Stimulated activated naive CD8-positive, alpha-beta T cell treated with anti-CD3 and anti-CD28 coated beads, Interleukin-15, Interleukin-2, amounts not matched to agents 100 ng/mL and 50 ng/mL, for 24 hours (primary cell): ENCODE measurements around the gene NCAM2.

Experiments used
- H3K27ac Mint-ChIP-seq: one replicate; pipeline ENCODE4 v1.8.0; 2021; ENCODE audit warnings: mild to moderate bottlenecking, mixed read lengths
- H3K27me3 Mint-ChIP-seq: one replicate; pipeline ENCODE4 v1.8.0; 2021; ENCODE audit warnings: mixed read lengths
- H3K36me3 Mint-ChIP-seq: one replicate; pipeline ENCODE4 v1.8.0; 2021; ENCODE audit warnings: low read depth, mixed read lengths
- H3K4me1 Mint-ChIP-seq: one replicate; pipeline ENCODE4 v1.8.0; 2021; ENCODE audit warnings: low read depth, mixed read lengths
- H3K4me3 Mint-ChIP-seq: one replicate; pipeline ENCODE4 v1.8.0; 2021; ENCODE audit warnings: mild to moderate bottlenecking, mixed read lengths
- H3K9me3 Mint-ChIP-seq: one replicate; pipeline ENCODE4 v1.8.0; 2021; ENCODE audit warnings: mixed read lengths

The NCAM2 gene

DNA sequence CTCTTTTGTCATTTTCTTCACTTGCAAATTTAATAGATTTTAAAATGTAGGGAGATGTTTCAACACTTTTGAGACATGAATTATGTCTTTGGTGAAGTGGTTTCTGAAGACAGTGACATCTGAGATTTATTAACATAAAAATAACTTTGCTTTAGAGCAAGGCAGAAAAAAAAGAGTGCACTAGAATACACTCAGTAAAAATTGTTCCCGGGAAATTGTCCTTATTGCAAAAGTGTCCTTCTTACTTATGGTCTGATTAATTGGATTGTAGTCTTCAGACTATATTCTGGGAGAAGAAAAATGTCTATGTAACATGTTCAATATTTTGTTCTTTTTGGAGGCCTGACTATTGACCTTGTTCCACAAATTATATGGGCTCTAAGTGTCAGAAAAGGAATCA is 468.5 kb downstream of the NCAM2 start:
- Mint-ChIP-seq H3K27ac (no peak overlapping the region), H3K4me3 (no peak overlapping the region), H3K27me3 (no peaks in the 10 kb centered on the region), H3K4me1 (no peaks in the 10 kb centered on the region), H3K36me3 (no peaks in the 10 kb centered on the region), H3K9me3 (peaks cover 4% of the 10 kb centered on the region)

DNA sequence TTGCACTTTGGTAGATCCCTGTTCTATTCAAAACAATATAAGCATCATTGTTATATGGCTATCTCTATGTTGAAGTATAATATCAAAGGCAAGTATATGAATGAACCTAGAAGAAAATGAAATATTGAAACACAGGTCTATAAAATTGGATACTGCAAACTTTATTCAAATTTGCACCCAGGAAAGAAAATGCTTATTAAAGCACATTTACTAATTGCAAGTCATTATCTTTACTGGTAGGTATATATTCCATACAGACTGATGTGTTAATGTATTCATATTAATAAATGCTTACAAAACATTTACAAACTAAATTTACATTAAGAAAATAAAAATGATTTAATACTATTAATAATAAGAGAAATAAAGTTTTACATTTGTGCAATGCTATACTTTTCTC is 469.8 kb downstream of the NCAM2 start:
- H3K4me1 Mint-ChIP-seq = no peaks in the 10 kb centered on the region
- no peaks in the 10 kb centered on the region for H3K36me3 Mint-ChIP-seq
- no peak overlapping the region for H3K4me3 Mint-ChIP-seq
- peaks cover 4% of the 10 kb centered on the region for H3K9me3 Mint-ChIP-seq
- H3K27me3 Mint-ChIP-seq = no peaks in the 10 kb centered on the region
- H3K27ac Mint-ChIP-seq = no peak overlapping the region

DNA sequence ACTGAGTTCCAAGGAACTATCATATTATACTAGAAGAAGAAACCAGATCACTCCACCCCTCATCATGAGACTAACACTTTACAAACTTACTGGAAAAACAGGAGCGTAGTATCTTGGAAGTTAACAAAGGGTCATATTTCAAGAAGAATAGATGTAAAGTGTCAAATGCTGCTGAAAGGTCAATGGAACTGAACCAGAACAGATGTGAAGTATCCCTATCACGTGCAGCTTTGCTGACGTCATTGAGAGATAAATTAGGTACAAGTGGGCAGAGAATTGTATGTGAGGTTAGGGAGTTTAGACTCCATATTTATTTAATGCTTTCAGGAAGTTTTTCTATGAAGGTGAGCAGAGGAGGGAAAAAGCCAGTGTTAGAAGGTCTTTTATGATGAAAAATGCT is 483.0 kb downstream of the NCAM2 start:
- no peaks in the 10 kb centered on the region for H3K4me1 Mint-ChIP-seq
- H3K4me3 Mint-ChIP-seq = no peak overlapping the region
- no peaks in the 10 kb centered on the region for H3K36me3 Mint-ChIP-seq
- no peaks in the 10 kb centered on the region for H3K27me3 Mint-ChIP-seq
- H3K9me3 Mint-ChIP-seq = peaks cover 12% of the 10 kb centered on the region
- H3K27ac Mint-ChIP-seq = no peak overlapping the region

DNA sequence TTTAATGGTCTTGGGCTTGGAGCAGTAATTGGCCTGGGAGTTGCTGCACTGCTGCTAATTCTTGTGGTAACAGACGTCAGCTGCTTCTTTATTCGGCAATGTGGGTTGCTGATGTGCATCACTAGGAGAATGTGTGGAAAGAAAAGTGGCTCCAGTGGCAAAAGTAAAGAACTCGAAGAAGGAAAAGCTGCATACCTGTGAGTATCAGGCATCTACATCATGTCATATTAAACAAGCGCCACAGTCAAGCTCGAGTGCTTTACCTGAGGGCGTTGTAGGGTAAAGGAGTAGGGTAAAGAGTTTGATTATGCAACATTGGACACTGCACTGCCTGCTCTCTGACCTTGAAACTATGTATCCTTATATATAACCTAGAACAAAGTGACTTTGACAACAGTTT is 510.6 kb downstream of the NCAM2 start:
- H3K4me1 Mint-ChIP-seq = no peaks in the 10 kb centered on the region
- no peaks in the 10 kb centered on the region for H3K27me3 Mint-ChIP-seq
- no peak overlapping the region for H3K4me3 Mint-ChIP-seq
- H3K36me3 Mint-ChIP-seq = no peaks in the 10 kb centered on the region
- H3K27ac Mint-ChIP-seq = no peak overlapping the region
- peaks cover 4% of the 10 kb centered on the region for H3K9me3 Mint-ChIP-seq

DNA sequence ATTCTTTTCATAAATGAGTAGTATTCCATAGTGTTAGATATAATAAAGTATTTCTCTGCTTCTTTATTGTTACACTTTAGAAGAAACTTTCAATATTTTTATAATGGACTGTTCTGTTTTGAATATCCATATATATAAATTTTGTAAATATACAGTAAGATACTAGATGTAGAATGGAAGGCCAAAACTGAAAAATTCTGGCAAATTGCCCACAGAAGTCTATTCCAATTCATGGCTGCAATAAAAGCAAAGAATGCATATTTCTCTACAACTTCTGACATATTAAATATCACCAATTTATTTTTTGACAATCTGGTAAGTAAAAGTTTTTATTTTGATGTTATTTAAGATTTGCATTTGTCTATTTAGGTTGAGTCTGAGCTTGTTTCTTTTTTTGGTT is 532.5 kb downstream of the NCAM2 start:
- H3K4me3 Mint-ChIP-seq = no peak overlapping the region
- H3K36me3 Mint-ChIP-seq = no peaks in the 10 kb centered on the region
- no peaks in the 10 kb centered on the region for H3K27me3 Mint-ChIP-seq
- no peaks in the 10 kb centered on the region for H3K9me3 Mint-ChIP-seq
- no peaks in the 10 kb centered on the region for H3K4me1 Mint-ChIP-seq
- H3K27ac Mint-ChIP-seq = no peak overlapping the region

DNA sequence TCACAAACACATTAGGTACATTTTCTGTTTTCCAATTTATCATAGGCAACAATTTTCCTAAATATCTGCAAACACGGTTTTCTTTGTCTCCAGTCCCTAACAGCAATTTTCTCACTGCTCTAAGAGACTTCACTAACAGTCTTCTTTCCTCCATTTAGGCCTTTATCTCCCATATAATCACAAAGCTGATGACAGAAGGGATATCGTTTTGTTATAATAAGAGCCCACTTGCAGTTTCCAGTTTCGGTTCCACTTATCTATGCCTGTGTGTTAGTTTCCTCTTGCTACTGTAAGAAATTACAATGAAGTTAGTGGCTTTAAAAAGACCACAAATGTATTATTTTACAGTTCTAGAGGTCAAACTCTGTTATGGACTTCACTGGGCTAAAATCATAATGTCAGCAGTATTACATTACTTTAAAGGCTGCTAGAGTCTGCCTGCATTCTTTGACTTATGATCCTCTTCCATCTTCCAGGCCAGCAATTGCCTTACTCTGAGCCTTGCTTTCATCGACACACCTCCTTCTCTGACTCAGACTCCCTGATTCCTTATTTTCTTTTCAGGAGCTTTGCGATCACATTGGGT is 549.3 kb downstream of the NCAM2 start:
- no peaks in the 10 kb centered on the region for H3K27me3 Mint-ChIP-seq
- H3K4me1 Mint-ChIP-seq = no peaks in the 10 kb centered on the region
- no peak overlapping the region for H3K27ac Mint-ChIP-seq
- H3K9me3 Mint-ChIP-seq = peaks cover 15% of the 10 kb centered on the region
- H3K4me3 Mint-ChIP-seq = no peak overlapping the region
- H3K36me3 Mint-ChIP-seq = no peaks in the 10 kb centered on the region

DNA sequence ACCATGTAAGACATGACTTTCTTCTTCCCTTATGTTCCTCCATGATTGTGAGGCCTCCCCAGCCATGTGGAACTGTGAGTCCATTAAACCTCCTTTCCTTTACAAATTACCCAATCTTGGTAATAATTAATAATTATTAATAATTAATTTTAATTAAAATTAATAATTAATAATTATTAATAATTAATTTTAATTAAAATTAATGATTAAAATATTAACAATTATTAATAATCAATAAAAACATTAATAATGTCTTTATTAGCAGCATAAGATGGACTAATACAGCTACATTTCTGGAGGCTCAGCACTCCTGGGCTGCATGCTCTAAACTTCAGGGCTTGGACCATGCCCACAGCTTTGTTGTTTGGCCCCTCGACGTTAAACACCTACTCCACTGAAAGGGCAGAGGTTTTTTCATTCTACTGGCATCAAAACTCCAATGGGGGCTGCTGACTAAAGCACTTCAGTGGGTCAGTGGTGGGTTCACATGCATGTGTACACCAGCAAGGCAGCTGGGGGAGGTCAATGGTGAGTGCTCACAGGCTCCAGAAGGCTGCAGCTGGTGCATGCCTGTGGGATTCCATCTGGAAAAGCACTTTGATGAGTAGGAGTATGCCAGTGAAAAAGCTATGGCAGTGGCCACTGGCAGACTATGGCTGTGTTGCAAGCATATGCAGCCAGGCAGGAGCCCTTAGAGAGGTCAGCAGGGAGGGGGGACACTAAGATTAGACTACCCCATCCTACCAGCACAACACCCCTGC is 561.3 kb downstream of the NCAM2 start:
- Mint-ChIP-seq H3K9me3 (peaks cover 30% of the 10 kb centered on the region), H3K4me3 (no peak overlapping the region), H3K36me3 (no peaks in the 10 kb centered on the region), H3K4me1 (no peaks in the 10 kb centered on the region), H3K27ac (no peak overlapping the region), H3K27me3 (no peaks in the 10 kb centered on the region)
